Measurements from ENCODE around the gene MMP24OS. TPM values are rescaled to one million over a fixed set of nuclear protein-coding genes. Genes with fewer than 3 reads are reported as not detected.

Gene MMP24OS
- total RNA-seq, 1 experiment from 2014 or later: 18.5 TPM

DNA sequence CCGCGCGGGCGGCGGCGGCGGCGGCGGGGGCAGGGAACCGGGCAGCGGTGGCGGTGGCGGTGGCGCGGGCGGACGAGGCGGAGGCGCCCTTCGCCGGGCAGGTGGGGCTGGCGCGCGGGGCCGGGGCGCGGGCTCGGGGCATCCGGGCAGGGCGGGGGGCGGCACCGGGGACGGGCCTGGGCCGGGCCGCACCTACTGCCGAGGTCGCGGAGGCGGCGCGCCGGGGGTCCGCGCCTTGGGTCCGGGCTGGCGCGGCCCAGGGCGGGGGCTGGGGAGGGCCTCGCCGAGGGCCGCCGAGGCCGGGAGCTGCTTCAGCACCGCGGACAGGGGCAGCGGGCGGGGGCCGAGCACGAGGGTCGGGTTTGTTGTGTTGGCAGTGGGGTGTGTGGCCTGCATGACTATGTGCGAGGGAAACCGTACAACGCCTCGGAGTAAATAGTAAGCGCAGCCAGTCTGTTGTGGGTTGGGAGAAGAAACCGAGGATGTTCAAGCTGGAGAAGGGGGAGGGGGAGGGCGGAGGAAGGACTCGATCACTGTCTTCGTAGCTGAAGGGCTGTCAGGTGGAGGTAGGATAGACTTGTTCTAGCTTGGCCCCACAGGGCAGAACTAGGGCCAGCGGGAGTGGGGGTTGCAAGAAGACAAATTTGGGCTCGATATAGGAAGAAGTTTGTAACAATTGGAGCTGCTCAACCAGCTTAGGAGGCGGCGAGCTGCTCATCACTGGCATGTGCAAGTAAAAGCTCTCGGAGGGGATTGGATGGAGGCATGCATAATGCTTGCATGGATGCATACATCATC is 50.8 kb downstream of the MMP24OS start:
- Histone ChIP-seq H3K27me3 (replicated peaks) (peaks cover 29% of the 10 kb centered on the region), H3K27ac (no peak overlapping the region), H3K36me3 (no peaks in the 10 kb centered on the region), H3K4me3 (peak overlapping the region; percentile 6; the same call in 1 of the 2 replicates), H3K4me1 (replicated peaks) (peaks cover 5% of the 10 kb centered on the region), H3K9me3 (replicated peaks) (no peaks in the 10 kb centered on the region)
- DNase-seq (ENCODE audit: low read depth in 1 of 2, low spot score in 2 of 2): peak; percentile 7 to 54

Other genes with a start within 250 kb of the MMP24OS start
- 25.3 and 36.8 TPM in 2 replicates for gene TRPC4AP, start 185.3 kb downstream of the MMP24OS start, total RNA-seq (2014; rRNA removed; shearing (Covaris generic))
- gene EDEM2, start 130.8 kb downstream of the MMP24OS start, total RNA-seq (2014; rRNA removed; shearing (Covaris generic)): 12.1 and 19.1 TPM in 2 replicates
- 20.4 and 22.0 TPM in 2 replicates for gene PROCR, start 106.0 kb downstream of the MMP24OS start, total RNA-seq (2014; rRNA removed; shearing (Covaris generic))
- 0.50 and 0.71 TPM in 2 replicates for gene MMP24, start 51.4 kb downstream of the MMP24OS start, total RNA-seq (2014; rRNA removed; shearing (Covaris generic))
- 118 and 155 TPM in 2 replicates for gene EIF6, start 6.7 kb upstream of the MMP24OS start, total RNA-seq (2014; rRNA removed; shearing (Covaris generic))
- gene FAM83C, start 14.3 kb upstream of the MMP24OS start, total RNA-seq (2014; rRNA removed; shearing (Covaris generic)): not detected in 2 replicates
- 25.6 and 26.8 TPM in 2 replicates for gene UQCC1, start 133.9 kb upstream of the MMP24OS start, total RNA-seq (2014; rRNA removed; shearing (Covaris generic))
- gene GDF5, start 160.1 kb upstream of the MMP24OS start, total RNA-seq (2014; rRNA removed; shearing (Covaris generic)): not detected in 2 replicates
- gene CEP250, start 177.5 kb upstream of the MMP24OS start, total RNA-seq (2014; rRNA removed; shearing (Covaris generic)): 8.7 and 13.3 TPM in 2 replicates

Measured in SJSA1 (cell line).